Retina (tissue), 1 donor: Measurements from ENCODE around the gene FGF5.
A peak's percentile ranks its signal among the peaks of the same experiment; 100 is the strongest.
"Not testable (repeated sequence)": the region's sequence is repeated elsewhere in the genome, so short reads cannot be mapped to it uniquely, and the experiment has no call there.

Source experiments
- DNase-seq: peaks from one replicate; pipeline ENCODE4 v3.0.0-alpha.2; 2016

FGF5 gene

GRCh38 chr4:80266253-80266901, at the start of gene FGF5:
FGF5 (plus strand) TSS chr4:80266664; CDS start chr4:80266825, 161 bp downstream.
- DNase-seq: peak; percentile 88

GRCh38 chr4:80219301-80220025, 47.0 kb upstream of the FGF5 start:
- DNase-seq: no peak

- DNase-seq: no peak
Measured at GRCh38 chr4:80220711-80221110, 45.8 kb upstream of the FGF5 start.

- DNase-seq: no peak
Measured at GRCh38 chr4:80221161-80221560, 45.3 kb upstream of the FGF5 start.

GRCh38 chr4:80225595-80225994, 40.9 kb upstream of the FGF5 start:
- no peak for DNase-seq

- DNase-seq: no peak
Measured at GRCh38 chr4:80226094-80226493, 40.4 kb upstream of the FGF5 start.

GRCh38 chr4:80228460-80228859, 38.0 kb upstream of the FGF5 start:
- no peak for DNase-seq

- no peak for DNase-seq
Measured at GRCh38 chr4:80229128-80229527, 37.3 kb upstream of the FGF5 start.

- no peak for DNase-seq
Measured at GRCh38 chr4:80229590-80229989, 36.9 kb upstream of the FGF5 start.

- DNase-seq: no peak
Measured at GRCh38 chr4:80231180-80231579, 35.3 kb upstream of the FGF5 start.

- DNase-seq: no peak
Measured at GRCh38 chr4:80232707-80233370, 33.6 kb upstream of the FGF5 start.

- DNase-seq: no peak
Measured at GRCh38 chr4:80233390-80233789, 33.1 kb upstream of the FGF5 start.

GRCh38 chr4:80235451-80235850, 31.0 kb upstream of the FGF5 start:
- DNase-seq: no peak

GRCh38 chr4:80237992-80238391, 28.5 kb upstream of the FGF5 start:
- DNase-seq: no peak

GRCh38 chr4:80239480-80240150, 26.8 kb upstream of the FGF5 start:
- DNase-seq: no peak

- DNase-seq: no peak
Measured at GRCh38 chr4:80240976-80241375, 25.5 kb upstream of the FGF5 start.

- DNase-seq: no peak
Measured at GRCh38 chr4:80243274-80244018, 23.0 kb upstream of the FGF5 start.

GRCh38 chr4:80247484-80247883, 19.0 kb upstream of the FGF5 start:
- DNase-seq: not testable (repeated sequence)

GRCh38 chr4:80249144-80249543, 17.3 kb upstream of the FGF5 start:
- DNase-seq: no peak

- no peak for DNase-seq
Measured at GRCh38 chr4:80252427-80252826, 14.0 kb upstream of the FGF5 start.

GRCh38 chr4:80252953-80253352, 13.5 kb upstream of the FGF5 start:
- DNase-seq: no peak

- no peak for DNase-seq
Measured at GRCh38 chr4:80253510-80253909, 13.0 kb upstream of the FGF5 start.

- DNase-seq: no peak
Measured at GRCh38 chr4:80254114-80254513, 12.3 kb upstream of the FGF5 start.
